T-helper 17 cell (primary cell): ENCODE measurements around the gene UMODL1. TPM values are rescaled to one million over a fixed set of nuclear protein-coding genes. Genes with fewer than 3 reads are reported as not detected.

Source experiments
- ATAC-seq: fragments of 150-1000 bp; cut with Tn5 transposase; 2 replicates; pipeline ENCODE4 v1.10.0; 2021; ENCODE audit warnings: mild to moderate bottlenecking, moderate library complexity
- DNase-seq, 3 donors: peaks; one replicate each; pipeline versions ENCODE4 v3.0.0 to v3.0.0-alpha.2; 2020 to 2021
- H3K9me3 ChIP-seq: one replicate; pipeline ENCODE4 v1.7.0; 2013; ENCODE audit warnings: low read length, mild to moderate bottlenecking; ENCODE audit not compliant: control insufficient read depth, poor library complexity, severe bottlenecking
- H3K27ac Mint-ChIP-seq: one replicate; pipeline ENCODE4 v1.8.0; 2022; ENCODE audit warnings: mild to moderate bottlenecking, moderate library complexity, mixed read lengths
- H3K27me3 Mint-ChIP-seq: one replicate; pipeline ENCODE4 v1.8.0; 2022; ENCODE audit warnings: mixed read lengths
- H3K36me3 Mint-ChIP-seq: one replicate; pipeline ENCODE4 v1.8.0; 2022; ENCODE audit warnings: low read depth, mixed read lengths
- H3K4me1 Mint-ChIP-seq: one replicate; pipeline ENCODE4 v1.8.0; 2022; ENCODE audit warnings: mild to moderate bottlenecking, mixed read lengths
- H3K4me3 Mint-ChIP-seq: one replicate; pipeline ENCODE4 v1.8.0; 2022; ENCODE audit warnings: mild to moderate bottlenecking, moderate library complexity, mixed read lengths
- total RNA-seq, 4 donors: library from RNA in 2 of 4; stranded (reverse) in 2 of 4; gene quantifications; one replicate each; pipeline ENCODE4 v1.2.3 and lab custom pipeline; 2022 to 2026

Gene UMODL1
- total RNA-seq, 2 donors from 2014 or later, result 0.23 to 0.99 TPM

DNA sequence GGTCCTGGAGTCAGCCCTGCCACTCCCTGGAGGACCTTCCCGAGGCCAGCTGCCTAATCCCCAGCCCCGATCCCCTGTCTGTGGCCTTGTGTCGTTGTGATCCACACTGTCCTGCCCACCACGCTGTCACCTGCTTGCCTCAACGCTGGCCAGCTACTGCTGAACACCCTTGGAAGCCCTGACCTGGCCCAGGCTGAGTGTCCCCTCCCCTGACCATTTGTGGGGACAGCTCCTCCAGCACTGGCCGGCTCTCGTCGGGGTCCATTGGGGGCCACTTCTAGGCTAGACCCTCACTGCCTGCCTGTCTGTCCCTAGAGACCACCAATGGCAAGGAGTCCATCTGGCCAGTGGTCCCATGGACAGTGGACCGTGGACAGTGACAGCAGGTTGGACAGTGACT lies 12.0 kb upstream of the UMODL1 start:
- ATAC-seq (no peak), DNase-seq (no peak)
- H3K27ac Mint-ChIP-seq, result no peak overlapping the region
- no peak overlapping the region for H3K4me3 Mint-ChIP-seq
- peaks cover 28% of the 10 kb centered on the region for H3K4me1 Mint-ChIP-seq
- no peaks in the 10 kb centered on the region for H3K36me3 Mint-ChIP-seq
- no peaks in the 10 kb centered on the region for H3K27me3 Mint-ChIP-seq
- H3K9me3 ChIP-seq, result no peaks in the 10 kb centered on the region

DNA sequence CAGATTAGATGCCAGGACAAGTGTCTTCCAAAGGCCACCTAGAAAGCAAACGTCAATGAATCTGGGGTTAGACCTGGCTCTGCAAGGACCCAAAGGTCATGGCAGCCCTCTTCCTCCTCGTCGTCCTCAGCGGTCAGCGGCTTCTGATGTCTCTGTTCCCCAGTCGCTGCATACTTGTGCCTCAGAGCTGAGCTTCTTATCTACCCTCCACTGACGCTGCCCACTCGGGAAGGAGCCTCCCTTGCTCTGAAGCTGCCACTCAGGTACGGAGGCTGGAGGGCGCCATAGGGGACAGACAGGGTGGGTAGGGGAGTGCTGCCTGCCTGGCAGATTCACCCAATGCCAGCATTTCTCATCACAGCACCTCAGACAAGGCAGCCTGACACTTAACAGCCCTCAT lies 11.4 kb upstream of the UMODL1 start:
- Mint-ChIP-seq H3K36me3 (no peaks in the 10 kb centered on the region), H3K27me3 (no peaks in the 10 kb centered on the region), H3K4me3 (no peak overlapping the region), H3K27ac (no peak overlapping the region), H3K4me1 (peaks cover 32% of the 10 kb centered on the region)
- no peaks in the 10 kb centered on the region for H3K9me3 ChIP-seq
- ATAC-seq, result no peak
- no peak for DNase-seq

DNA sequence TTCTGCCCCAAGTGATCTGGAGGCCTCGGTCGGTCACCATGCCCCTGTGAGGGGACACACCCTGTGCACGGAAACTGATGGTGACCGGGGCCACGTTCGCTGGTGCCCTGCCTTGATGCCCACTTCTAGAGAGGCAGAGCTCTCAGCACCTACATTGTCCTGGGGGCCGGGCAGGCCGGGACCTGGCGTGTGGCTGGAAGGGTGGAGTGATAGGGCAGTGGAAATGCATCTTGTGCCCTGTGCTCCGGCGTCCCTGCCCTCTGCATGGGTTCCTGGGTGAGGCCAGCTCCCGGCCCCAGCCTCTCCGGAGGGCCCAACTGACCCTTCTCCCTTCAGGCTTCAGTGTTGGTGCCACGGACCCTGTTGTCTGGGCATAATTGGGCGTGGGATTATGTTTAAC lies 11.0 kb upstream of the UMODL1 start:
- Mint-ChIP-seq H3K4me3 (no peak overlapping the region), H3K4me1 (peaks cover 32% of the 10 kb centered on the region), H3K36me3 (no peaks in the 10 kb centered on the region), H3K27me3 (no peaks in the 10 kb centered on the region), H3K27ac (peak overlapping the region; percentile 96)
- no peaks in the 10 kb centered on the region for H3K9me3 ChIP-seq
- ATAC-seq, result no peak
- DNase-seq, result no peak

DNA sequence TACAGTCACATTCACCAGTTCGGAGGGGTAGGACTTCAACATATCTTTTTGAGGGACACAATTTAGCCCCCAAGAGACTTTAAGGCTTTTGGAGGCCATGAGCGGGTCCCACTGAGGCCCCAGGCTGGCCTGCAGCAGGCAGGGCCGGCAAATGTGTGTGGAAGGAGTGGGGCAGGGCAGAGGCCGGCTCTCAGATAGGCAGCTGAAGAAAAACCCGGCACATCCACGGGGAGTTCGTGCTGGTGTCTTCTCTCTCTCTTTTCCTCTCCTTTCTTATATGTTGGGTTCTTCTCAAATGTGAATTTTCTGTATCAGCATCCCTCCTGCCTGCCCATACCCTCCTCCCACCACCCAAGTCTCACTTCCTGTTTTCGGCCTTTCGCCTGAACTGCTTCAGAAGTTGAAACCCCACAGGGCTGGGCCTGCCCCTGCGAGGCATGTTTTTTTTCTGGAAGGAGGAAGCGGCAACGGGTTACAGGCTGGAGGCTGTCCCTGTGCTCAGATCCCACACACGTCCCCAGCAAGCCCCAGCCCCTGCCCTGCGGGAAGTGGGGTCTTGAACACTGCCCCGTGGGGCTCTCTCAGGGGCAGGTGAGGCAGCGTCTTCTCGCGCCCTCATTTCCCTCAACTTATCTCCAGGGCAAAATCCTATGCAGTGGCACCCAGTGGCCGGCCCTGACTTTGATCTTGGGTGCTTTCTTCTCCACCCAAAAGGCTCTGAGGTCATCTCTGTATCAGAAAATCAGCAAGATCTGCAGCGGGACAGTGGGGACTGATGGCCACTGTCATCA lies 9.7 kb upstream of the UMODL1 start:
- Mint-ChIP-seq H3K27ac (peak overlapping the region; percentile 96), H3K36me3 (no peaks in the 10 kb centered on the region), H3K4me3 (peak overlapping the region; percentile 90), H3K4me1 (peaks cover 36% of the 10 kb centered on the region), H3K27me3 (no peaks in the 10 kb centered on the region)
- no peak for ATAC-seq
- H3K9me3 ChIP-seq, result no peaks in the 10 kb centered on the region
- DNase-seq, result no peak

DNA sequence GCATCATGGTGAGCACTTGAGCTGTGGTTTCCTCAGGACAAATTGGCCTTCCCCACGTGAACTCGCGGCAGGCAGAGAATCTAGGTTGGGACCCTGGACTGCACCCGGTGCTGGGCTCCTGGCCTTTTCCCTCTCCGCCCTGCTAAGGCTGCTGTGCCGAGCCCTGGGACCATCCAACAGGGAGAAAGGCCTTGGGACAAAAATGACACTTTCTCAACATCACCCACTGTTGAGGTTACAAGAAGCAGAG lies 9.2 kb upstream of the UMODL1 start:
- Mint-ChIP-seq H3K4me3 (peak overlapping the region; percentile 90), H3K4me1 (peaks cover 36% of the 10 kb centered on the region), H3K27ac (peak overlapping the region; percentile 96), H3K27me3 (no peaks in the 10 kb centered on the region), H3K36me3 (no peaks in the 10 kb centered on the region)
- DNase-seq, result no peak
- ATAC-seq, result no peak
- H3K9me3 ChIP-seq, result no peaks in the 10 kb centered on the region

DNA sequence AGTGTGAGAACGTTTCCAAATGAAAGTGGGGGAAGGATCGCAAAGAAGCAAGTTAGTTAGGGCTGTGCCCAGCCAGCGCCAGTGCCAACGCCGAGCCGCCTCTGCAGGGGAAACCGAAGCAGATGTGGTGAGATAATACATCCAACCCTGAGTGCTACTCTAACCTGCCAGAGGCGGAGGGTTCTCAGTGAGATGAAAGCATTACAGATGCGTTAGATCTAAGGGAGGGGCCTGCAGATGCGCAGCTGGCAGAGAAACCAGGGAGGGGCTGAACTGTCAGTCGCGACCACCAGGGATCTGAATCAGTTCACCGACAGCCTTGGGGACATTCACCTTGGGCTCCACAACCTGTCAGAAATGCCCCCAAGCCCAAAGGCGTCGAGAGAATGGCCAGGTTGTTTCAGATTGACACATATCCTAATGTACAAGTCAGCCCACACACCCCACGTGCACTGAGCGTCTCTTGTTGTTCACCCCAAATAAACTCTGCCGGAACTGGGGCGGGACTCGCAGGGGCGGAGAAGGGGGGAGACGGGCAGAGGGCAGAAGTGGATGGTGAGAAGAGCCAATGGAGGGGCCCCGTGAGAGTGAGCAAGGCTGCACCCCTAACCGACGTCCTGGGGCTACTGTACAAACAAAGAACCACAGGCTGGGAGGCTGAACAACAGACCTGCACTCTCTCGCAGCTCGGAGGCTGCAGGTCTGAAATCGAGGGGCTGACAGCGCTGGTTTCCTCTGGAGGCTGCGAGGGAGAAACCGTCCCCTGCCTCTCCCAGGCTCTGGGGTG lies 8.7 kb upstream of the UMODL1 start:
- no peaks in the 10 kb centered on the region for H3K9me3 ChIP-seq
- peak; percentile 88 for ATAC-seq
- Mint-ChIP-seq H3K27me3 (no peaks in the 10 kb centered on the region), H3K36me3 (no peaks in the 10 kb centered on the region), H3K27ac (peak overlapping the region; percentile 96), H3K4me3 (peak overlapping the region; percentile 90), H3K4me1 (peaks cover 36% of the 10 kb centered on the region)
- peak; percentile 73 to 86 (median 85) for DNase-seq

DNA sequence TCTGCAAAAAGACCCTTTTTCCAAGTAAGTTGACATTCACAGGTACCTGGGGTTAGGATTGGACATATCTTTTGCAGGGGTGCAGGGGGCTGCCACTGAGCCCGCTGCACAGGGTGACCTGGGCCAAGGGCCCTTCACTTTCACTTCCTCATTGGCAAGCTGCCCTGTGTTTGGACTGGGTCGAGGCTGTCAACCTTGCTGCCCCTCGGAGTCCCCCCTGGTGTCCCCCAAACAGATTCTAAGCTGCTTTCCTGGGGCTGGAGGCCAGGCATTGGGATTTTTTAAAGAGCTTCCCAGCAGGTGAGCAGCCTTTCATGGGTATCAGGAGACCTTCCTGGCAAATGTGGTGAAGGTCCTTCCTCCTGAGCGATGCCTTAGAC lies 7.9 kb upstream of the UMODL1 start:
- Mint-ChIP-seq H3K4me3 (peak overlapping the region; percentile 90), H3K4me1 (peaks cover 31% of the 10 kb centered on the region), H3K27ac (peak overlapping the region; percentile 96), H3K36me3 (no peaks in the 10 kb centered on the region), H3K27me3 (no peaks in the 10 kb centered on the region)
- ATAC-seq, result no peak
- no peaks in the 10 kb centered on the region for H3K9me3 ChIP-seq
- DNase-seq, result no peak

DNA sequence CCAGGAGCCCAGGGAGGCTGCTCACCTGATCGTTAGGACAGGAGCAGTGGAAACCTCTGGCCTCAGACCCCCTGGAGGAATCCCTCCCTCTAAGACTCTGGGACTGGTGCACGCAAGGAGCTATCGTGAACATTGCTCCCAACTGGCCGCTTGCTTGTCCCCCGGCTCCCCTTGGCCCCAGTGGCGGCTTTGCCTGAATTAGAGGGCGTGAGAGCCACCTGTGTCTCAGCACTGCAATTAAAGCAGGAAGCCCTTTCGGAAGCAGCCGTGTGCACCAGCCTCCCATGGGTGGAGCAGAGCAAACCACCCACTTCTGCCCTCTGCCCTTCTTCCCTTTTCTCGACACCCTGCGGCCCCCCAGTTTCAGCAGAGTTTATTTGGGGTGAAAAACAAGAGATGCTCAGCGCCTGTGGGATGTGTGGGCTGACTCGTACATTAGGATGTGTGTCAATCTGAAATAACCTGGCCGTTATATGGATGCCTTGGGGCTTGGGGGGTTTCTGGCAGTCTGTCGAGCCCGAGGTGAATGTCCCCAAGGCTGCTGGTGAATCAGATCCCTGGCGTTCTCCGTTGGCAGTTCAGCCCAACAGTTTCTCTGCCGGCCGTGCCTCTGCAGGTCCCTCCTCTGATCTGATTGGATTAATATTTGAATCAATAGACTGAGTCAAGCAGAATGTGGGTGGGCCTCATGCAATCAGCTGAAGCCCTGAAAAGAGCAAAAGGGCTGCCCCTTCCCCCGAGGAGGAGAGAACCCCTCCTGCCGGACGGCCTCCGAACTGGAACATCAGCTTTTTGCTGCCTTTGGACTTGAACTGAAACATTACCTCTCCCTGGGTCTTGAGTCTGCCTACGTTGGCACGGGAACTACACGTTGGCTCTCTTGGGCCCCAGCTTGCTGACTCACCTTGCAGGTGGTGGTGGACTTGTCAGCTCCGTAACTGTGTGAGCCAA lies 7.3 kb upstream of the UMODL1 start:
- Mint-ChIP-seq H3K4me3 (peak overlapping the region; percentile 90), H3K4me1 (peaks cover 34% of the 10 kb centered on the region), H3K36me3 (no peaks in the 10 kb centered on the region)

DNA sequence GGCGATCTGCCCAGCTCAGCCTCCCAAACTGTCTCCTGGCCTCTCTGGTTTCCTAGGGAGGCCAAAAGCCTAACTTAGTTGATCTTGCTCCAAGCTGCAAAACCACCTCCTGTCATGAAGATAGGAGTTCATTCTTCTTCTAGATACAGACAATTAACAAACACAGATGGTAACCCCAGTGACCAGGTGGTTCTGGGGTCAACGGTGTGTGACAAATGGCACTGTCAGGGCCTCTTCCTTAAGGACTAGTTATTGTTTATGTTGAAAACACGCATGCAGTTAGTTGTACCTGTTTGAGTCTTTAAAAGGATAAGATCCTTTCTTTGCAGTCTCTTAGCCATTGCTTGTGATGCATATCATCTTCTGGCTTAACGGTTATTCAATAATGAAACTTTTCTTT lies 4.6 kb upstream of the UMODL1 start:
- Mint-ChIP-seq H3K4me1 (peaks cover 29% of the 10 kb centered on the region), H3K36me3 (no peaks in the 10 kb centered on the region), H3K27ac (peak overlapping the region; percentile 69), H3K4me3 (no peak overlapping the region), H3K27me3 (peaks cover under 1% of the 10 kb centered on the region)
- no peaks in the 10 kb centered on the region for H3K9me3 ChIP-seq
- DNase-seq (no peak), ATAC-seq (no peak)

More for the DNA sequence above, 7.3 kb upstream of the UMODL1 start:
- Mint-ChIP-seq H3K27ac (peak overlapping the region; percentile 96), H3K27me3 (no peaks in the 10 kb centered on the region)
- peak; percentile 21 for ATAC-seq
- peak; percentile 32 to 38 (median 34) for DNase-seq
- no peaks in the 10 kb centered on the region for H3K9me3 ChIP-seq

DNA sequence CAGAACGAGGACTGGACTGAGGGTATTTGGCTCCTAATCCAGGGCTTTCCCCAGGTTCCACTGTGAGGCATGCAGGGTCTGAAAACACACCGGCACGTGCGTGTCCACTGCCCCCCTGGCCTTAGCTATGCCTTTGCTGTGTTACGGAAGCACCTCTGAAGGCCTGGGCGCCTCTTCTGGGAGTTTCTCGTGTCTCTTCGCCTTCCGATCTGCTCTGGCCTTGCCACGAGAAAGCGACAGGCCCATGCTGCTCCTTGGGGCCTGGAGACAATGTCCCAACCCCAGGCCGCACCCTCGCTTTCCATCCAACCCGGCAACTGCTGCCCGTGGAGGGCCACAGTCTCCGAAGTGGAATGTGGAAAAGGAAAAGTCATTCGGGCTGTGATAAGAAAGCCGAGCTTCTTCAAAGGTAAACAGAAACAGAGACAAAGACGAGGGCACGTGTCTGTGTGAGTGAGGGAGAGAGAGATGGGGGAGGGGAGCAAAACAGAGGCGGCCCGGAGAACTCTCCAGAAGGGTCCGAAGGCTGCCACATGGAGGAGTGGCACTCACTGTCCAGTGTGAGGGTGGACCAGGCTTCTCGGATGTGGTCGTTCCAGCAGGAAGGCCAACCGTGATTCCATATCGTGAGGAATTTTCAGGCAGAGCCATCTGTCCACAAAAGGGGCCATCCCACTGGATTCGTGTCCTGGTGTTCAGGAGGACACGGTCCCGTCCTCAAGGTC lies 3.4 kb upstream of the UMODL1 start:
- H3K36me3 Mint-ChIP-seq, result no peaks in the 10 kb centered on the region
- peaks cover 4% of the 10 kb centered on the region for H3K27me3 Mint-ChIP-seq
- peaks cover 22% of the 10 kb centered on the region for H3K4me1 Mint-ChIP-seq

DNA sequence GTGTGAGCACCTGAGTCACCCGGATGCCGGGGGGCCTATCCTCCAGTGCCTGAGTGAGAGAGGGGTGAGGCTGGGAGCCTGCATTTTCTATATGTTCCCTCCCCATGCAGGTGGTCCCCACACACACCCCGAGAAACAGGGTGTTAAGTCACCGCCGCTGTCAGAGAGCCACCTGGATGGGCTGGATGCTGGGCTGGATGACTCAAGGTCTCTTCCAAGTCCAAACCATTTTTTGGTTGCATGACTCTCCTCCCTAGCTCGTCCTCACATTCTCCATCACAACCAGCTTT lies 2.9 kb upstream of the UMODL1 start:
- peaks cover 4% of the 10 kb centered on the region for H3K27me3 Mint-ChIP-seq
- peaks cover 22% of the 10 kb centered on the region for H3K4me1 Mint-ChIP-seq
- no peak for DNase-seq
- no peak overlapping the region for H3K27ac Mint-ChIP-seq
- H3K4me3 Mint-ChIP-seq, result no peak overlapping the region
- no peaks in the 10 kb centered on the region for H3K9me3 ChIP-seq
- no peaks in the 10 kb centered on the region for H3K36me3 Mint-ChIP-seq
- ATAC-seq, result no peak

More for the DNA sequence above, 3.4 kb upstream of the UMODL1 start:
- ATAC-seq, result no peak
- no peak for DNase-seq
- H3K27ac Mint-ChIP-seq, result no peak overlapping the region
- no peak overlapping the region for H3K4me3 Mint-ChIP-seq
- no peaks in the 10 kb centered on the region for H3K9me3 ChIP-seq

DNA sequence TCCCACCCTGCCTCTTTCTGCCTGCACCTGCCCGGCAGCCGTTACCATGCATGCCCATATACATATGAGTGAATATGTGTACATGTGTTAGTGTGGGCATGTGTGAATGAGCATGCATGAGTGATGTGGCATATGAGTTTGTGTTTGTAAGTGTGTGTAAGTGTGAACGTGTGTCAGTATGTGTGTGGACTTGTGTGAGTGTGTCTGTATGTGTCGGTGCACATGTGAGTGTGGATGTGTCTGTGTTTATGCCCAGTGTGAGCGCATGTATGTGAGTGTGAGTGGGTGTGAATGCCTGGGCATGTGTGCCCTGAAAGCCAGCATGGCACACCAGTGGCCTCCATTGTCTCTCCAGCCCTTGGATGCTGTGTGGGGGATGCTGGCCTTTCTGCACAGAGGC lies 2.5 kb upstream of the UMODL1 start:
- Mint-ChIP-seq H3K4me3 (no peak overlapping the region), H3K36me3 (no peaks in the 10 kb centered on the region), H3K27me3 (peaks cover 4% of the 10 kb centered on the region), H3K27ac (no peak overlapping the region), H3K4me1 (peaks cover 22% of the 10 kb centered on the region)
- no peak for ATAC-seq
- no peaks in the 10 kb centered on the region for H3K9me3 ChIP-seq
- DNase-seq, result no peak

DNA sequence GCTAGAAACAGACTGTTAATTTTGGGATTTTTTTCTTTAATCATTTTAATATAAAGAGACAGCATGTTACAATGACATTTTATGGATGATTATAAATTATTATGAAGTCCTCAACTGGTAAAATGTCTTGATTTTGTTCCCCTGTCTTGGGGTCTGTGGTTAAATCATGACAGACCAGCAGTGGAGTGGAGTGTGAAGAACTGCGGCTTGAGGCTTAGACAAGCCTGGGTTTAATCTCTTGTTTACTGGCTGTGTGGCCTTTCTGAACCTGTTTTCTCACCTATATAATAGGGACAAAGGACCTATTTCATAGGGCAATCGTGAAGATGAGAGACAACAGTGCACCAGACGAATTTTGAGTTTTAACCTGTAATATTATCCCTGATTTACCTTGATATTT lies 1.8 kb upstream of the UMODL1 start:
- DNase-seq (no peak), ATAC-seq (no peak)
- H3K27me3 Mint-ChIP-seq, result peaks cover 4% of the 10 kb centered on the region

More for the DNA sequence above, 1.8 kb upstream of the UMODL1 start:
- no peak overlapping the region for H3K4me3 Mint-ChIP-seq
- no peaks in the 10 kb centered on the region for H3K9me3 ChIP-seq
- no peak overlapping the region for H3K27ac Mint-ChIP-seq
- no peaks in the 10 kb centered on the region for H3K36me3 Mint-ChIP-seq
- H3K4me1 Mint-ChIP-seq, result peaks cover 16% of the 10 kb centered on the region
